Osteocyte (in vitro differentiated cells): Measurements from ENCODE around the gene SMAD2. TPM values are rescaled to one million over a fixed set of nuclear protein-coding genes. Genes with fewer than 3 reads are reported as not detected.
A peak's percentile ranks its signal among the peaks of the same experiment; 100 is the strongest.

Source experiments
- DNase-seq: peaks from one replicate; pipeline ENCODE4 v3.0.0; 2021; ENCODE audit warnings: mixed read lengths; ENCODE audit not compliant: unreplicated experiment; ENCODE audit errors: extremely low spot score
- H3K27ac Mint-ChIP-seq: one replicate; pipeline ENCODE4 v1.8.0; 2021; ENCODE audit warnings: mild to moderate bottlenecking, mixed read lengths; ENCODE audit not compliant: unreplicated experiment
- H3K27me3 Mint-ChIP-seq: one replicate; pipeline ENCODE4 v1.8.0; 2021; ENCODE audit warnings: mixed read lengths; ENCODE audit not compliant: unreplicated experiment
- H3K36me3 Mint-ChIP-seq: one replicate; pipeline ENCODE4 v1.8.0; 2021; ENCODE audit warnings: mixed read lengths; ENCODE audit not compliant: unreplicated experiment
- H3K4me1 Mint-ChIP-seq: one replicate; pipeline ENCODE4 v1.8.0; 2021; ENCODE audit warnings: mixed read lengths; ENCODE audit not compliant: unreplicated experiment
- H3K4me3 Mint-ChIP-seq: one replicate; pipeline ENCODE4 v1.8.0; 2021; ENCODE audit warnings: mild to moderate bottlenecking, moderate library complexity, mixed read lengths; ENCODE audit not compliant: unreplicated experiment
- H3K9me3 Mint-ChIP-seq: one replicate; pipeline ENCODE4 v1.8.0; 2021; ENCODE audit warnings: mixed read lengths; ENCODE audit not compliant: unreplicated experiment
- total RNA-seq: library from RNA; stranded (reverse); gene quantifications from 2 replicates; pipeline ENCODE4 v1.2.1, GENCODE V29; 2021
- TF ChIP-seq, protein P1 (sequence below): fragments of 200-600 bp; sonication (generic); IDR thresholded peaks from 2 replicates; pipeline ENCODE4 v1.5.0; 2021; ENCODE audit warnings: antibody characterized with exemption, mild to moderate bottlenecking, moderate library complexity

The SMAD2 gene
- total RNA-seq, 1 donor from 2014 or later, result 147 TPM

DNA sequence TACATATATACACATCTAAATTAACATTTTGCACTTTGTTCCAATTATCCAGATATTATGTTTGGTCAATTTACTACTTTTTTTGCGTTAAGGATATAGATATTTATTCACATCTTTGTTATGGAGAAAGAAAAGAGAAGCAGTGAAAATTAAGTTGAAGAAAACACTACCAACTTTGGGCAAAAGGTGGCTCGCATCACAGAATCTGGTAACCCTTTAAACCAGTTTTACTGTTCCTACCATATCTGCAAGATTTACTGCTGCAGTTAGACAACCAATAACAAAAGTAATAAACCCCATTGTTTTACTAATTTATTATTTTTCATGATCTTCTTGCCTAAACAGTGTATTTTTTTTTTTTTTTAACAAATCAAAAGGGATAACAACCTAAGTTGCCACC lies 53.6 kb downstream of the SMAD2 start:
- TF ChIP-seq, protein P1, sequence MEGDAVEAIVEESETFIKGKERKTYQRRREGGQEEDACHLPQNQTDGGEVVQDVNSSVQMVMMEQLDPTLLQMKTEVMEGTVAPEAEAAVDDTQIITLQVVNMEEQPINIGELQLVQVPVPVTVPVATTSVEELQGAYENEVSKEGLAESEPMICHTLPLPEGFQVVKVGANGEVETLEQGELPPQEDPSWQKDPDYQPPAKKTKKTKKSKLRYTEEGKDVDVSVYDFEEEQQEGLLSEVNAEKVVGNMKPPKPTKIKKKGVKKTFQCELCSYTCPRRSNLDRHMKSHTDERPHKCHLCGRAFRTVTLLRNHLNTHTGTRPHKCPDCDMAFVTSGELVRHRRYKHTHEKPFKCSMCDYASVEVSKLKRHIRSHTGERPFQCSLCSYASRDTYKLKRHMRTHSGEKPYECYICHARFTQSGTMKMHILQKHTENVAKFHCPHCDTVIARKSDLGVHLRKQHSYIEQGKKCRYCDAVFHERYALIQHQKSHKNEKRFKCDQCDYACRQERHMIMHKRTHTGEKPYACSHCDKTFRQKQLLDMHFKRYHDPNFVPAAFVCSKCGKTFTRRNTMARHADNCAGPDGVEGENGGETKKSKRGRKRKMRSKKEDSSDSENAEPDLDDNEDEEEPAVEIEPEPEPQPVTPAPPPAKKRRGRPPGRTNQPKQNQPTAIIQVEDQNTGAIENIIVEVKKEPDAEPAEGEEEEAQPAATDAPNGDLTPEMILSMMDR, result no peak
- Mint-ChIP-seq H3K27ac (no peak overlapping the region), H3K4me3 (no peak overlapping the region), H3K36me3 (peaks cover 20% of the 10 kb centered on the region), H3K27me3 (no peaks in the 10 kb centered on the region), H3K4me1 (peaks cover 38% of the 10 kb centered on the region), H3K9me3 (peaks cover 7% of the 10 kb centered on the region)
- DNase-seq, result no peak

DNA sequence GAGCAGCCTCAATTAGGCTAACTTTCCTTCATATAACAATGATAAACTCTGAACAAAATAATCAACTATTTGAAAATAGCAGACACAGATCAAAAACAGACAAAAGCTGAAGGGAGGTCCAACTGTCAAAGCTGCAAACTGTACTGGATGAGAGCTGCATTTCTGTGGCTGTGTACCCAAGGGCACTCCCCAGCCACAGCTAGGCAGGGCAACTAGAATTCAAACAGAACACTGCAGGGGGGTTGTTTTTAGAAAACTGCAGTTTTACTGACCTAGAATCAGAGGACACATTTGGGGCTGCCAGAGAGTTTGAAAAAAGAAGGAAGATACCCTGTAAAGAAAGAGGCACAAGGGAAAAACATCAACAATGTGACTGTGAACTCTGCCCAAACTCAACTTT lies 56.8 kb downstream of the SMAD2 start:
- Mint-ChIP-seq H3K27me3 (no peaks in the 10 kb centered on the region), H3K36me3 (peaks cover 6% of the 10 kb centered on the region), H3K4me1 (peaks cover 47% of the 10 kb centered on the region), H3K4me3 (no peak overlapping the region), H3K27ac (peak overlapping the region; percentile 82), H3K9me3 (no peaks in the 10 kb centered on the region)
- TF ChIP-seq, protein P1, result no peak
- DNase-seq, result no peak

DNA sequence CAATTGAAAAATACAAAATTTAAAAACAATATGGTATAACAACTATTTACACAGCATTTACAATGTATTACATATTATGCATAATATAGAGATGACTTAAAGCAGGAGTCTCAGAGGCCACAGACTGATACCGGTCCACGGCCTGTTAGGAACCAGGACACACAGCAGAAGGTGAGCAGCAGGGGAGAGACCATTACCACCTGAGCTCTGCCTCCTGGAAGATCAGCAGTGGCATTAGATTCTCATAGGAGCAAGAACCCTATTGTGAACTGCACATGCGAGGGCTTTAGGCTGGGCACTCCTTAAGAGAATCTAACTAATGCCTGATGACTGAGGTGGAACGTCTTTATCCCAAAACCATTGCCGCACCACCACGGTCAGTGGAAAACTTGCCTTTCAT lies 58.0 kb downstream of the SMAD2 start:
- peaks cover 44% of the 10 kb centered on the region for H3K4me1 Mint-ChIP-seq
- H3K27ac Mint-ChIP-seq, result no peak overlapping the region
- no peaks in the 10 kb centered on the region for H3K27me3 Mint-ChIP-seq
- TF ChIP-seq, protein P1, result no peak
- H3K4me3 Mint-ChIP-seq, result no peak overlapping the region
- H3K36me3 Mint-ChIP-seq, result peaks cover 13% of the 10 kb centered on the region
- DNase-seq, result no peak
- H3K9me3 Mint-ChIP-seq, result no peaks in the 10 kb centered on the region

DNA sequence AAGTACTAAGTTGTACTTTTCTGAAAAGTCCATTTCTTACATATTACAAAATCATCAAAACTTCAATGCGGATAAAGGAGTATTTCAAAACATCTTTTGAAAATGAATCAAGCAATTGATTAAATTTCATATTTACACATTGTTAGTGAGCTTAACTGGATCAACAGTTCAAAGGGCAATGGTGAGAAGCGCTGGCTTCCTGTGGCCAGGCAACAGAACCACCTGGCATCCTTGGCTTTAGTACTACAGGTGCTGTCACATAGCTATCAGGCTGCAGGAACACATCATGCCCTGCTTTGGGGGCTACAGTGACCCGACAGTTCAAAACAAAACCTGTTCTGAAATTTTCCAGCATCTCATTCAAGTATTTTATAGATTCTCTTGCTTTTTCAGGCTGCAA lies 59.2 kb downstream of the SMAD2 start:
- no peaks in the 10 kb centered on the region for H3K9me3 Mint-ChIP-seq
- no peaks in the 10 kb centered on the region for H3K27me3 Mint-ChIP-seq
- peaks cover 42% of the 10 kb centered on the region for H3K4me1 Mint-ChIP-seq
- DNase-seq, result no peak
- no peak overlapping the region for H3K27ac Mint-ChIP-seq
- H3K4me3 Mint-ChIP-seq, result no peak overlapping the region
- TF ChIP-seq, protein P1, result no peak
- H3K36me3 Mint-ChIP-seq, result peaks cover 18% of the 10 kb centered on the region

DNA sequence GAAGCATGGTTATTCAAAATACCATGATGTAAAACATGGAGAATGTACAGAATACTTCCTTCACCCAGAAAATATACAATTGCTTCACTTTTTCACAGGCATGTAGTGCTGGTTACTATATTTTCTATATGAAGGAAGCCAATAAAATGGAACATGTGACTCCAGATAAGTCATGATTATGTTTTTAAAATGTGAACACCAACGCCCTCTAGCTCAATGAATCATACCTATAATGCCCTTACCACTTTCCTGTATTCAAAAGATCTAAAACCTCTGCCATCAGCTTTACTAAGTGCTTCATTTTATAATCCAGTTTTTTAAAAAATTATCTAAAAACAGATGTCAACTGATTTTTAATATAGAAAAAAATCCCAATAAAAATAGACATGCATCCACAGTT lies 59.9 kb downstream of the SMAD2 start:
- TF ChIP-seq, protein P1, result no peak
- Mint-ChIP-seq H3K36me3 (peaks cover 21% of the 10 kb centered on the region), H3K4me1 (peaks cover 42% of the 10 kb centered on the region), H3K27ac (no peak overlapping the region), H3K27me3 (no peaks in the 10 kb centered on the region), H3K9me3 (no peaks in the 10 kb centered on the region), H3K4me3 (no peak overlapping the region)
- no peak for DNase-seq
